ENCODE results near the gene ARID4B.
"Not testable (repeated sequence)": the region's sequence is repeated elsewhere in the genome, so short reads cannot be mapped to it uniquely, and the experiment has no call there.

The ARID4B gene

GRCh38 chr1:235315173-235315572 lies 12.8 kb downstream of the ARID4B start:
- no peak overlapping the region for H3K4me3 ChIP-seq (ENCODE audit: low read depth, low read length)
- ChIA-PET CTCF (interaction anchor here (1.1 to 1.3 kb wide), 4 partner anchors 10 to 102 kb away, joined by 3 to 5 read pairs (median 4); no protein-coding TSS in a partner anchor), POLR2A (interaction anchor here (0.6 to 3.3 kb wide), 2 partner anchors 13 to 148 kb away, joined by 4 to 12 read pairs; partner anchors contain the start of genes ARID4B and GGPS1)
- peaks cover 18 to 20% of the 10 kb centered on the region in 2 experiments; a peak in 2 of 3 replicates for H3K36me3 ChIP-seq (ENCODE audit: control insufficient read depth in 2 of 2, insufficient read depth in 1 of 2, low read length in 2 of 2)
- H3K27ac ChIP-seq (ENCODE audit: extremely low read depth, low read depth, low read length) = no peak overlapping the region
- no peaks in the 10 kb centered on the region for H3K9me3 ChIP-seq (ENCODE audit: control insufficient read depth, insufficient read depth, low read depth, low read length)
- TF ChIP-seq ZNF596 (tag by site-specific recombination; IDR thresholded peaks at IDR 0.05) (no peak), ZNF600 (tag by site-specific recombination; IDR thresholded peaks at IDR 0.05) (0 out of 2 replicates have a peak, but pooled peaks have one; percentile 22), ZNF549 (tag by site-specific recombination; IDR thresholded peaks at IDR 0.05) (no peak), GLIS2 (tag by site-specific recombination; IDR thresholded peaks at IDR 0.05) (no peak), ZNF341 (tag by site-specific recombination; IDR thresholded peaks at IDR 0.05; ENCODE audit: low read depth) (no peak), ZNF639 (tag by site-specific recombination; IDR thresholded peaks at IDR 0.05) (no peak), ZNF544 (tag by site-specific recombination; IDR thresholded peaks at IDR 0.05) (no peak), ZNF558 (tag by site-specific recombination; IDR thresholded peaks at IDR 0.05) (no peak), ZFP69B (tag by site-specific recombination; IDR thresholded peaks at IDR 0.05) (no peak)
- TF ChIP-seq, protein P1, sequence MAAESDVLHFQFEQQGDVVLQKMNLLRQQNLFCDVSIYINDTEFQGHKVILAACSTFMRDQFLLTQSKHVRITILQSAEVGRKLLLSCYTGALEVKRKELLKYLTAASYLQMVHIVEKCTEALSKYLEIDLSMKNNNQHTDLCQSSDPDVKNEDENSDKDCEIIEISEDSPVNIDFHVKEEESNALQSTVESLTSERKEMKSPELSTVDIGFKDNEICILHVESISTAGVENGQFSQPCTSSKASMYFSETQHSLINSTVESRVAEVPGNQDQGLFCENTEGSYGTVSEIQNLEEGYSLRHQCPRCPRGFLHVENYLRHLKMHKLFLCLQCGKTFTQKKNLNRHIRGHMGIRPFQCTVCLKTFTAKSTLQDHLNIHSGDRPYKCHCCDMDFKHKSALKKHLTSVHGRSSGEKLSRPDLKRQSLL (tag by site-specific recombination; IDR thresholded peaks at IDR 0.05) = peak; percentile 77; the same call in 1 of the 2 replicates
- peaks cover 13% of the 10 kb centered on the region; the same call in 1 of the 2 replicates for H3K4me1 ChIP-seq (ENCODE audit: control insufficient read depth, insufficient read depth, low read length)

GRCh38 chr1:235313931-235314678 lies 13.9 kb downstream of the ARID4B start:
- CTCF ChIA-PET = interaction anchor here (0.5 to 1.4 kb wide), 6 partner anchors 20 to 1217 kb away, joined by 3 to 6 read pairs (median 3); no protein-coding TSS in a partner anchor
- Histone ChIP-seq H3K4me1 (ENCODE audit: control insufficient read depth, insufficient read depth, low read length) (peaks cover 13% of the 10 kb centered on the region; the same call in 1 of the 2 replicates), H3K36me3 (ENCODE audit: control insufficient read depth in 2 of 2, insufficient read depth in 1 of 2, low read length in 2 of 2) (peaks cover 18% of the 10 kb centered on the region in 2 experiments; a peak in 2 of 3 replicates), H3K9me3 (ENCODE audit: control insufficient read depth, insufficient read depth, low read depth, low read length) (no peaks in the 10 kb centered on the region), H3K4me3 (ENCODE audit: low read depth, low read length) (no peak overlapping the region), H3K27ac (ENCODE audit: extremely low read depth, low read depth, low read length) (no peak overlapping the region)
- POLR2A ChIA-PET = interaction anchor here (1.1 to 3.3 kb wide), 2 partner anchors 11 to 14 kb away, joined by 3 to 12 read pairs; partner anchors contain the start of genes ARID4B and GGPS1
- TF ChIP-seq PRDM6 (tag by site-specific recombination; IDR thresholded peaks at IDR 0.05) (peak; percentile 93), ZNF664 (tag by site-specific recombination; IDR thresholded peaks at IDR 0.05) (peak; percentile 84), ZNF2 (tag by site-specific recombination; IDR thresholded peaks at IDR 0.05) (no peak)

DNA sequence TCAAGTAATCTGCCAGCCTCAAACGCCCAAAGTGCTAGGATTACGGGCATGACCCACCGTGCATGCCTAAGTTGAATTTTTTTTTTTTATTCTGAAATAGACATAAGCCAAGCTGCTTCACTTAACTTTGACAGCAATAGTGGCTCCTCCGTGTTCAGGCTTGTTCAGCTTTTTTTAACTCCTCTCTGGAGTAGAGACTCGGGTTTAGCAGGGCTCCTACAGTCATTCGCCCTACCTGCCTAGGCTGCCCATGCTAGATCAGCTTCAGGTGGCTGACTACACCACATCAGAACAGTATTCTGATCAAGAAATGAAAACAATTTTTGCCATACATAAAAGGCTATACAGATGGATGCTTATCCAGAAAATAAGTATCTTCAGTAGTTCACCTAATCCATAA lies 14.7 kb downstream of the ARID4B start:
- ChIA-PET CTCF (interaction anchor here (0.7 to 1.4 kb wide), 3 partner anchors 17 to 53 kb away, joined by 3 to 6 read pairs (median 3); no protein-coding TSS in a partner anchor), POLR2A (interaction anchor here (1.1 to 3.3 kb wide), 2 partner anchors 11 to 15 kb away, joined by 3 to 12 read pairs; partner anchors contain the start of genes ARID4B and GGPS1)
- no peaks in the 10 kb centered on the region for H3K9me3 ChIP-seq (ENCODE audit: control insufficient read depth, insufficient read depth, low read depth, low read length)
- H3K4me3 ChIP-seq (ENCODE audit: low read depth, low read length) = no peak overlapping the region
- peaks cover 13% of the 10 kb centered on the region; the same call in 1 of the 2 replicates for H3K4me1 ChIP-seq (ENCODE audit: control insufficient read depth, insufficient read depth, low read length)
- no peak overlapping the region for H3K27ac ChIP-seq (ENCODE audit: extremely low read depth, low read depth, low read length)
- H3K36me3 ChIP-seq (ENCODE audit: control insufficient read depth in 2 of 2, insufficient read depth in 1 of 2, low read length in 2 of 2) = peaks cover 10 to 15% of the 10 kb centered on the region in 2 experiments; a peak in 2 of 3 replicates
- TF ChIP-seq KLF9 (tag by site-specific recombination; IDR thresholded peaks at IDR 0.05; ENCODE audit: low read depth) = no peak
- TF ChIP-seq, protein P2, sequence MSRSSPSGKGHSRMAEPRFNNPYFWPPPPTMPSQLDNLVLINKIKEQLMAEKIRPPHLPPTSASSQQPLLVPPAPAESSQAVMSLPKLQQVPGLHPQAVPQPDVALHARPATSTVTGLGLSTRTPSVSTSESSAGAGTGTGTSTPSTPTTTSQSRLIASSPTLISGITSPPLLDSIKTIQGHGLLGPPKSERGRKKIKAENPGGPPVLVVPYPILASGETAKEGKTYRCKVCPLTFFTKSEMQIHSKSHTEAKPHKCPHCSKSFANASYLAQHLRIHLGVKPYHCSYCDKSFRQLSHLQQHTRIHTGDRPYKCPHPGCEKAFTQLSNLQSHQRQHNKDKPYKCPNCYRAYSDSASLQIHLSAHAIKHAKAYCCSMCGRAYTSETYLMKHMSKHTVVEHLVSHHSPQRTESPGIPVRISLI (tag by site-specific recombination; IDR thresholded peaks at IDR 0.05) = 0 out of 2 replicates have a peak, but pooled peaks have one; percentile 52

- CTCF ChIA-PET; H3K4me3 ChIP-seq (ENCODE audit: low read depth, low read length); H3K9me3 ChIP-seq (ENCODE audit: control insufficient read depth, insufficient read depth, low read depth, low read length); H3K27ac ChIP-seq (ENCODE audit: extremely low read depth, low read depth, low read length); POLR2A ChIA-PET: not testable (repeated sequence)
- peaks cover 33% of the 10 kb centered on the region for H3K4me1 ChIP-seq (ENCODE audit: control insufficient read depth, insufficient read depth, low read length)
- H3K36me3 ChIP-seq (ENCODE audit: control insufficient read depth in 2 of 2, insufficient read depth in 1 of 2, low read length in 2 of 2) = peaks cover 9 to 22% of the 10 kb centered on the region in 2 experiments; a peak in 2 of 3 replicates
These were observed 18.8 kb downstream of the ARID4B start for GRCh38 chr1:235309206-235309605.
